GM23248 (cell line): Measurements from ENCODE around the gene MDP1. TPM values are rescaled to one million over a fixed set of nuclear protein-coding genes. Genes with fewer than 3 reads are reported as not detected.
A peak's percentile ranks its signal among the peaks of the same experiment; 100 is the strongest.
"Not testable (repeated sequence)": the region's sequence is repeated elsewhere in the genome, so short reads cannot be mapped to it uniquely, and the experiment has no call there.

Experiments
- DNase-seq: peaks from one replicate; pipeline ENCODE4 v3.0.0-alpha.2; 2015
- H2AFZ ChIP-seq: fragments of 200-600 bp; sonication (generic); 2 replicates; pipeline ENCODE4 v1.6.1; 2016; ENCODE audit warnings: antibody characterized with exemption
- H3F3A ChIP-seq: fragments of 200-600 bp; sonication (generic); 2 replicates; pipeline ENCODE4 v1.6.1; 2016; ENCODE audit warnings: mild to moderate bottlenecking, antibody characterized with exemption, mixed run types; ENCODE audit not compliant: insufficient read depth
- H3K27ac ChIP-seq: fragments of 200-600 bp; sonication (generic); 2 replicates; pipeline ENCODE4 v1.5.1; 2016; ENCODE audit warnings: mild to moderate bottlenecking
- H3K27me3 ChIP-seq: fragments of 200-600 bp; sonication (generic); replicated peaks from 2 replicates; pipeline ENCODE4 v1.6.1; 2016; ENCODE audit warnings: mild to moderate bottlenecking; ENCODE audit not compliant: insufficient read depth
- H3K36me3 ChIP-seq: fragments of 200-600 bp; sonication (generic); 2 replicates; pipeline ENCODE4 v1.6.1; 2016; ENCODE audit warnings: low read depth, mild to moderate bottlenecking
- H3K4me1 ChIP-seq: fragments of 200-600 bp; sonication (generic); 2 replicates; pipeline ENCODE4 v1.6.1; 2016; ENCODE audit warnings: mild to moderate bottlenecking; ENCODE audit not compliant: insufficient read depth
- H3K4me2 ChIP-seq: fragments of 200-600 bp; sonication (generic); one replicate; pipeline ENCODE4 v1.6.1; 2016; ENCODE audit warnings: mild to moderate bottlenecking; ENCODE audit not compliant: unreplicated experiment
- H3K4me3 ChIP-seq: fragments of 200-600 bp; sonication (generic); 2 replicates; pipeline ENCODE4 v1.5.1; 2016; ENCODE audit warnings: mild to moderate bottlenecking
- H3K79me2 ChIP-seq: fragments of 200-600 bp; sonication (generic); 2 replicates; pipeline ENCODE4 v1.6.1; 2016; ENCODE audit warnings: mild to moderate bottlenecking; ENCODE audit not compliant: insufficient read depth
- H3K9ac ChIP-seq: fragments of 200-600 bp; sonication (generic); 2 replicates; pipeline ENCODE4 v1.6.1; 2016; ENCODE audit warnings: mild to moderate bottlenecking
- H3K9me2 ChIP-seq: fragments of 200-600 bp; sonication (generic); 2 replicates; pipeline ENCODE4 v1.6.1; 2016; ENCODE audit warnings: mixed run types, mild to moderate bottlenecking, moderate library complexity; ENCODE audit not compliant: insufficient read depth
- H3K9me3 ChIP-seq: fragments of 200-600 bp; sonication (generic); one replicate; pipeline ENCODE4 v1.6.1; 2017; ENCODE audit warnings: low read depth
- H4K20me1 ChIP-seq: fragments of 200-600 bp; sonication (generic); 2 replicates; pipeline ENCODE4 v1.6.0; 2016; ENCODE audit not compliant: insufficient read depth
- EZH2 ChIP-seq: fragments of 200-600 bp; sonication (generic); IDR thresholded peaks from 2 replicates; pipeline ENCODE4 v1.6.1; 2018; ENCODE audit warnings: antibody characterized with exemption, mild to moderate bottlenecking; ENCODE audit not compliant: insufficient read depth, poor library complexity, severe bottlenecking
- EZH2phosphoT487 ChIP-seq: fragments of 200-600 bp; sonication (generic); IDR thresholded peaks from 2 replicates; pipeline ENCODE4 v1.6.1; 2018; ENCODE audit warnings: antibody characterized with exemption, moderate library complexity, mild to moderate bottlenecking, low read depth; ENCODE audit not compliant: insufficient read depth
- WGBS, 2 experiments: methylation state at CpG; one replicate each; pipeline ENCODE4 v1.1.6; 2015 to 2017; ENCODE audit warnings: low lambda C conversion rate in 2 of 2, low coverage in 1 of 2; ENCODE audit errors: missing lambda C conversion rate in 2 of 2; 5-methylcytosine and 5-hydroxymethylcytosine counted together
- in situ Hi-C: fragments of 300-500 bp; cut with MboI; formaldehyde crosslinking; loops from 2 replicates; pipeline ENCODE4 v1.15.0; 2020
- polyA plus RNA-seq: library from polyadenylated mRNA; unstranded; fragments of >200 nt; fragmentation: Nextera tagmentation; extraction: Ambion mirVana; gene quantifications from 2 replicates; pipeline ENCODE4 v1.2.1, GENCODE V29; 2016
- total RNA-seq: library from RNA; depleted of rRNA; stranded (reverse); fragments of >200 nt; shearing (Covaris generic); gene quantifications from 2 replicates; pipeline ENCODE4 v1.2.3, GENCODE V29; 2014

The MDP1 gene
- total and polyA plus RNA-seq, 2 experiments from 2014 or later: 8.2 to 23.3 TPM

GRCh38 chr14:24228902-24229301 is 13.0 kb upstream of the MDP1 start:
- no peak overlapping the region for H3K27ac ChIP-seq
- H3K4me1 ChIP-seq: peaks cover 34% of the 10 kb centered on the region
- H3K36me3 ChIP-seq: peaks cover 5% of the 10 kb centered on the region; the same call in 1 of the 2 replicates
- no peaks in the 10 kb centered on the region for H3K9me3 ChIP-seq
- H3F3A ChIP-seq: peaks cover 26% of the 10 kb centered on the region
- no peaks in the 10 kb centered on the region for H3K27me3 ChIP-seq
- no peak for DNase-seq
- H4K20me1 ChIP-seq: no peaks in the 10 kb centered on the region
- in situ Hi-C loops: no loop called here
- peaks cover 87% of the 10 kb centered on the region for H3K79me2 ChIP-seq
- no peak overlapping the region for H3K9ac ChIP-seq
- no peak overlapping the region for H3K4me3 ChIP-seq
- no peak overlapping the region for H3K4me2 ChIP-seq
- TF ChIP-seq EZH2phosphoT487 (no peak), EZH2 (no peak)
- no peaks in the 10 kb centered on the region for H3K9me2 ChIP-seq
- H2AFZ ChIP-seq: no peak overlapping the region
- 37 to 41% methylated on average over 1 of the region's 1 CpG for WGBS, 2 experiments

DNA sequence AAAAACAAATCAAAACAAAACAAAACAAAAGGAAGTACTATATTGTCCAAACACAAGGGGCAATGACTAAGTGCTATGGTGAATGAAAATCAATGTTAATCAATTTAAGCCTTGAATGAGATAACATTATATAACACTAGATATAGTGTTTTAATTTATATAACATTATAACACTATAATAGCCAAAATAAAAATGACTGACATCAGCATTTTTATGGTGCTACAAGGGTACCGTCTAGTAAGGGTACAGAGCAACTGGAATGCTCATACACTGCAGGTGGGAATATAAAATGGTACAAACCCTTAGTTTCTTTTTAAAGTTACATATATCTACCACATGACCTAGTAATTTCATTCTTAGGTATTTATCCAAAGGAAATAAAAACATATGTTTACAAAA is 10.6 kb upstream of the MDP1 start:
- H3K36me3 ChIP-seq: peaks cover 5% of the 10 kb centered on the region; the same call in 1 of the 2 replicates
- H3K27me3 ChIP-seq: no peaks in the 10 kb centered on the region
- H3K79me2 ChIP-seq: peaks cover 96% of the 10 kb centered on the region
- H3K9me3 ChIP-seq: no peaks in the 10 kb centered on the region
- H4K20me1 ChIP-seq: no peaks in the 10 kb centered on the region
- TF ChIP-seq EZH2 (no peak), EZH2phosphoT487 (no peak)
- no peak overlapping the region for H3K4me3 ChIP-seq
- in situ Hi-C loops: no loop called here
- no peaks in the 10 kb centered on the region for H3K9me2 ChIP-seq
- H2AFZ ChIP-seq: no peak overlapping the region
- WGBS, 2 experiments: 61 to 66% methylated on average over 1 of the region's 1 CpG
- peaks cover 26% of the 10 kb centered on the region for H3F3A ChIP-seq
- DNase-seq: no peak
- peaks cover 26% of the 10 kb centered on the region for H3K4me1 ChIP-seq
- no peak overlapping the region for H3K4me2 ChIP-seq
- no peak overlapping the region for H3K9ac ChIP-seq
- H3K27ac ChIP-seq: no peak overlapping the region

- no peaks in the 10 kb centered on the region for H3K9me3 ChIP-seq
- H3K4me1 ChIP-seq: peaks cover 26% of the 10 kb centered on the region
- no peaks in the 10 kb centered on the region for H4K20me1 ChIP-seq
- H3K9me2 ChIP-seq: no peaks in the 10 kb centered on the region
- 15 to 16% methylated on average over 7 of the region's 7 CpGs for WGBS, 2 experiments
- H3K9ac ChIP-seq: peak overlapping the region; percentile 26
- in situ Hi-C loops: no loop called here
- peaks cover 26% of the 10 kb centered on the region for H3F3A ChIP-seq
- TF ChIP-seq EZH2phosphoT487: 0 out of 2 replicates have a peak, but pooled peaks have one; percentile 75
- TF ChIP-seq EZH2: no peak
- peak; percentile 83 for DNase-seq
- H3K4me2 ChIP-seq: peak overlapping the region; percentile 46
- H3K36me3 ChIP-seq: peaks cover 5% of the 10 kb centered on the region; the same call in 1 of the 2 replicates
- H3K4me3 ChIP-seq: peak overlapping the region; percentile 32
- H2AFZ ChIP-seq: no peak overlapping the region
- H3K27ac ChIP-seq: peak overlapping the region; percentile 78
- no peaks in the 10 kb centered on the region for H3K27me3 ChIP-seq
- peaks cover 96% of the 10 kb centered on the region for H3K79me2 ChIP-seq
Observed at GRCh38 chr14:24224618-24225071, 8.8 kb upstream of the MDP1 start.

GRCh38 chr14:24222987-24223386 is 7.1 kb upstream of the MDP1 start:
- in situ Hi-C loops, H3K27ac ChIP-seq, H3K36me3 ChIP-seq, DNase-seq, H3K27me3 ChIP-seq, H2AFZ ChIP-seq, H3K9ac ChIP-seq, H3K4me2 ChIP-seq, H3K4me3 ChIP-seq, H3K9me3 ChIP-seq, H3K9me2 ChIP-seq, H4K20me1 ChIP-seq: not testable (repeated sequence)
- H3F3A ChIP-seq: peaks cover 34% of the 10 kb centered on the region
- H3K4me1 ChIP-seq: peaks cover 26% of the 10 kb centered on the region
- H3K79me2 ChIP-seq: peaks cover 90% of the 10 kb centered on the region
- WGBS, 2 experiments: 93 to 100% methylated on average over 2 to 4 of the region's 4 CpGs

DNA sequence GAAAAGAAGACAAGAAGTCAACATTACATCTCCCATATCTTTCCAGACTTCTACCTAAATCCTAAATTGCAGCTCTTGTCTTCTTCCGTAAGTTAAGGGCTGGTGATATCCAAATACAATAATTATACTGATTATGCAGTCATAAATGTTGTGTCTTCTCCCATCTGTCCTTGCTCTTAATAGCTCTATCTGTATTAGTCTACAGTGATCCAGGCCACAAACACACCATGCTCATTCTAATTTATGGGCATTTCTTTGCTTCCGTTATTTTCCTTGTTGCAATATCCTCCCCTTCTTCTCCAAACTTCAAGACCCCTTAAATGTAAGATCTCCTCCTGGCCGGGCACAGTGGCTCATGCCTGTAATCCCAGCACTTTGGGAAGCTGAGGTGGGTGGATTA is 3.7 kb upstream of the MDP1 start:
- in situ Hi-C loops: no loop called here
- H3K4me1 ChIP-seq: peaks cover 8% of the 10 kb centered on the region
- H3K27me3 ChIP-seq: no peaks in the 10 kb centered on the region
- no peak overlapping the region for H3K4me2 ChIP-seq
- DNase-seq: no peak
- H3K9ac ChIP-seq: no peak overlapping the region
- H3K27ac ChIP-seq: no peak overlapping the region
- no peak overlapping the region for H2AFZ ChIP-seq
- peaks cover 63% of the 10 kb centered on the region for H3K79me2 ChIP-seq
- H3F3A ChIP-seq: peaks cover 26% of the 10 kb centered on the region
- no peaks in the 10 kb centered on the region for H3K9me2 ChIP-seq
- no peaks in the 10 kb centered on the region for H3K36me3 ChIP-seq
- 55 to 58% methylated on average over 3 of the region's 3 CpGs for WGBS, 2 experiments
- TF ChIP-seq EZH2: no peak
- no peaks in the 10 kb centered on the region for H3K9me3 ChIP-seq
- H4K20me1 ChIP-seq: no peaks in the 10 kb centered on the region
- no peak overlapping the region for H3K4me3 ChIP-seq
